Measurements from ENCODE around the gene RORB.

RORB gene

GRCh38 chr9:74718709-74719108, 221.6 kb downstream of the RORB start:
- TF ChIP-seq CTCF (conservative IDR thresholded peaks at IDR 0.05) = no peak
- no peak overlapping the region for H3K27ac ChIP-seq

- H3K27ac ChIP-seq = no peak overlapping the region
- TF ChIP-seq CTCF (conservative IDR thresholded peaks at IDR 0.05) = no peak
Observed at GRCh38 chr9:74719306-74719705, 222.2 kb downstream of the RORB start.

GRCh38 chr9:74721696-74722660, 224.8 kb downstream of the RORB start:
- TF ChIP-seq CTCF (conservative IDR thresholded peaks at IDR 0.05) = no peak
- no peak overlapping the region for H3K27ac ChIP-seq

- H3K27ac ChIP-seq = no peak overlapping the region
- TF ChIP-seq CTCF (conservative IDR thresholded peaks at IDR 0.05) = no peak
Observed at GRCh38 chr9:74724317-74724716, 227.2 kb downstream of the RORB start.

GRCh38 chr9:74726581-74726980, 229.4 kb downstream of the RORB start:
- no peak overlapping the region for H3K27ac ChIP-seq
- TF ChIP-seq CTCF (conservative IDR thresholded peaks at IDR 0.05) = no peak

- no peak for TF ChIP-seq CTCF (conservative IDR thresholded peaks at IDR 0.05)
Observed at GRCh38 chr9:74728176-74728575, 231.0 kb downstream of the RORB start.

GRCh38 chr9:74729136-74729695, 232.1 kb downstream of the RORB start:
- TF ChIP-seq CTCF (conservative IDR thresholded peaks at IDR 0.05) = no peak
- H3K27ac ChIP-seq = no peak overlapping the region

More at GRCh38 chr9:74728176-74728575, 231.0 kb downstream of the RORB start:
- H3K27ac ChIP-seq = no peak overlapping the region

Measured in VCaP (cell line).